GM19099 (cell line): ENCODE results near the gene CRACDL.
A peak's percentile ranks its signal among the peaks of the same experiment; 100 is the strongest.

Source experiments
- POLR2A ChIP-seq: IDR thresholded peaks from 3 replicates; pipeline ENCODE4 v1.6.1; 2011; ENCODE audit warnings: low read depth; ENCODE audit not compliant: insufficient read length; ENCODE audit errors: extremely low read depth

CRACDL gene

GRCh38 chr2:98786179-98786578, 149.8 kb downstream of the CRACDL start:
- no peak for TF ChIP-seq POLR2A

GRCh38 chr2:98782570-98782969, 153.5 kb downstream of the CRACDL start:
- no peak for TF ChIP-seq POLR2A

DNA sequence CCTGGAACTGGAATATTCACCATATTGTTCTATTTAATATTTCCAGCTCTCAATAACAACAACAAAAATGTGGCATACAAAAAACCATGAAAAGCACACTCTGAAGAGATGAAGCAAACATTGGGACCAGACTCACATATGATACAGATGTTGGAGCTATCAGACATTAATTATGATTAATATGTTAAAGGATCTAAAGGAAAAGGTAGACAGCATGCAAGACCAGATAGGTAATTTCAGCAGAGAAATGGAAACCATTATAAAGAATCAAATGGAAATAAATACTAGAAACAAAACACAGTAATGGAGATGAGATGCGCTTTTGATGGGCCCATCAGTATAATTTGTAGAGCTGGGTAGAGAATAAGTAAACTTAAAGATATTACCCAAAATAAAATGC, 154.2 kb downstream of the CRACDL start:
- no peak for TF ChIP-seq POLR2A

DNA sequence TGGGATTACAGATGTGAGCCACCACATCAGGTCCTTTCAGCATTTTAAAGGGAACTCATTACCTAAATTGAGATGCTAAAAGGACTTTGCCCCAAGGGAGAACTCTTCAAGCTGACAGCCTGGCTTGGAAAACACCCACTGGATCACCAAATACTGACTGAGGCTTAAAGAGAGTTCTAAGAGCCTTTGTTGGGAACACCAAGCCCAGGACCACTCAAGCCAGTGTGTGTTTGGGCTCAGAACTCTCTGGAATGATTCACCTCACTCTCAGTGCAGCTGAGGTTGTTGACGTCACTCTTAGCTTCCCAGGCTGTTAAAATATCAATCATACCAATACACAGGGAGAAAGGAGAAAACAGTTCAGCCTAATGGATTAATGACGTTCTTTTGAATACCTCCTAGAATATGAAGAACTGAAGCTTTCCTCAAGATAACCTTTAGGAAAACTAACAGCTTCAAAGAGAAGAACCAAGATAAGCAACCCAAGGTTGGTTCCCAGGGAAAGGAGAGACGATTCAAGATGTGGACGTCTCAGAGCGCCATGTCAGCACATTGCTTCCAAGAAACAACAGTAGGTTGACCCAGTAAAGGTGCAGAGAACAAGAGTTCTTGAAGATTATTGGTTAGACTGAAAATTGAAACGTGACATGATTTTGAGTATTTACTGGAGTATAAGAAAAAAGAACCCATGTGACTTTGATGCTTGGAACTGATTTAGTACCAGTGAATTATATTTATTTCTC, 157.1 kb downstream of the CRACDL start:
- TF ChIP-seq POLR2A = no peak

- no peak for TF ChIP-seq POLR2A
Measured at GRCh38 chr2:98778151-98778550, 157.9 kb downstream of the CRACDL start.

DNA sequence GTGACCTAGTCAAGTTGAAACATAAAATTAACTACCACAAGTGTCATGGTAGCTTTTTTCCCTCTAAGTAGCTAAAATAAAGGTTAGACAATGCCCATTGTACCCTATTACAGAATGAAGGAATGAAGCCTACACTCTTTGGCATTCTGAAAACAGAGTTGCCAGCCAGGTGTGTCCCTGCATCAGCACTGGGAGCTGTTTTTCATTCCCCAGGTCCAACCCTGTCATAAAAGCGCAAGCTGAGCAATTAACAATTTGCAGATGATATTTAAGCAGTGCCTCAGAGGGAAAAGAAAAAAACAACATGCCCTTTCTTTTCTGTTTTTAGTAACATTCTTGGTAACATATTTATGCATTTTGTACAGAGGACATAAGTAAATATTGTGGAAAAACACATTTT, 158.3 kb downstream of the CRACDL start:
- no peak for TF ChIP-seq POLR2A

DNA sequence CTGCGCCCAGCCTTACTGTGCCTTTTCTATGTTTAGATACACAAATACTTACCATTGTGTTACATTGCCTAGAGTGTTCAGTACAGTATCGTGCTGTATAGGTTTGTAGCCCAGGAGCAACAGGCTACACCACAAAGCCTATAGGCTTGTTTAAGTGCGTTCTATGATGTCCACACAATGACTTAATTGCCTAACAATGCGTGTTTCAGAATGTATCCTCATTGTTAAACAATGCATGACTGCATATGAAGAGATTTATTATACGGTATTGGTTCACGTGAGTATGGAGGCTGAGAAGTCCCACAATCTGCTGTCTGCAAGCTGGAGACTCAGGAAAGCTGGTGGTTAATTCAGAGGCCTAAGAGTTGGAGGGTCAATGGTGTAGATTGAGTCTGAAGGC, 158.9 kb downstream of the CRACDL start:
- no peak for TF ChIP-seq POLR2A

DNA sequence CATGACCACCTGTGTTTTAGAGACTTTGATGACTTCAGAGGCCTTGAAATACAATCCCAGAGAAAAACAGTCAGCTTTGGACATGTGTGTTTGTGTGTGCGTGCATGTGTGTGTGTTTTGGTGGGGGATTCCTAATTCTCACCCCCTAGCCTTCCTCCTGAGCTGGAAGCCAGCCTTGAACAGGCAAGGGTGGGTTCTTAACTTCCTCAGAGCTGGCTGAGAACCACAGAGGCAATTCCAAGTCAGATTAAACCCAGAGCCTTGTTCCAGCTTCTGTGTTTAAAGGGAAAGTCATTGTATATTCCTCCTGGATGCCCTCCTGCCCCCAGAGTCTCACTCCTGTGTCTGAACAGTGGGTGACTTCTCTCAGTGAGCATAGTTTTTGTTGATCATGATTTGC, 159.9 kb downstream of the CRACDL start:
- no peak for TF ChIP-seq POLR2A

DNA sequence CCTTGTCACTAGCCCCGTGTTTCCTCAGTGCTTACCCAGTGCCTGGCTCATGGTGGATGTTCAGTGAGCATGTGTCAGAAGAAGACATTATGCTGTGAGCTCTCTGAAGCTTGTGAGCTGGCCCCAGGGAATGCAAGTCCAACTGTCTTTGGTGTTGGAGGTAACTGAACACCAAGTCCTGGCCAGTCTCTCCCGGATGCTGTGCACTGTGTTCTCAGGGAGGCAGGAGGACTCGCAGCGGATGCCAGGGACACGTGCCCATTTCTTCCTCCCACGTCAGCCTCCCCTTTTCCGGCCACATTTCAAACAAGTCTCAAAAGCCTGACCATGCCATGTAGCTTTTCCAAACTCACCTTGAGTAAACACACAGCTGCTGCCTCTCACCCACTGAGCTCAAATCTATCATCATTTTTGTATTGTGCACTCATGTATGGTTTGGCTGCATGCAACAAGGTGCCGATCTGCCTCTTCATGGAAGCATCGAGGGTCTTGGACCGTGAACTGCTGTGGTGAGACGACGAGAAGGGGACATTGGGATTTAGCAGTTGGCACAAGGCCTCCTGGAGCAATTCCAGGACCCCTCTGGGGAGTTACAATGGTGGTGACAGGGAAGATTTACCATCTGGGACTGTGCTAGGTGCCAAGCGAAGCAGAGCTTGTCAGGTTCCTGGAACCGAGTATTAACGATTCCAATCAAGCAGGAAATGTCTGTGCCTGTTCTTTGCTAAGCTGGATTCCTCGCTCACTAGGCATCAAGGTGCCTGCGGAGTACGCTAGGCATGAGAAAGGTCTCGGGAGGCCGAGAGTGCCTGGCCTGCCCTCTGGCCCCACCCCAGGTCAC, 160.7 kb downstream of the CRACDL start:
- TF ChIP-seq POLR2A = no peak

- TF ChIP-seq POLR2A = no peak
Measured at GRCh38 chr2:98773907-98774306, 162.1 kb downstream of the CRACDL start.

- TF ChIP-seq POLR2A = no peak
Measured at GRCh38 chr2:98773169-98773568, 162.9 kb downstream of the CRACDL start.

DNA sequence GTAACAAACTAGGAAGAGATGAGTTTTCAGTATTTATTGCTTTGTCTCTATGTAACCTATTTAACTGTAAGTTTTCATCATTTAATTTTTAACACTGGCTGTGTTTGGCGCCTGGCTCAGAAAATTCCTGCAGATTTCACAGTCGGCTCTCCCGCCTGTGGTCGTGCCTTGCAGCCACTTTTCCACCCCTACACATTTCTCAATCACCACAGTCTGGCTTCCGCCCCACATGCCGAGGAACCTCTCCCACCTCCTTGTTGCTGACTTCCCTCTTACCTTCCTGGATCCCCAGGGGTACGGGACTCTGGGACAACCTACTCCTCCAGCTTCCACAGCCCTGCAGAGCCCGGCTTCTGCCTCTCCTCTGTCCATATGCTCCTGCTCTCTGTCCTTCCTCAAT, 163.5 kb downstream of the CRACDL start:
- no peak for TF ChIP-seq POLR2A

- peak; percentile 48 for TF ChIP-seq POLR2A
Measured at GRCh38 chr2:98771721-98772524, 164.1 kb downstream of the CRACDL start.

DNA sequence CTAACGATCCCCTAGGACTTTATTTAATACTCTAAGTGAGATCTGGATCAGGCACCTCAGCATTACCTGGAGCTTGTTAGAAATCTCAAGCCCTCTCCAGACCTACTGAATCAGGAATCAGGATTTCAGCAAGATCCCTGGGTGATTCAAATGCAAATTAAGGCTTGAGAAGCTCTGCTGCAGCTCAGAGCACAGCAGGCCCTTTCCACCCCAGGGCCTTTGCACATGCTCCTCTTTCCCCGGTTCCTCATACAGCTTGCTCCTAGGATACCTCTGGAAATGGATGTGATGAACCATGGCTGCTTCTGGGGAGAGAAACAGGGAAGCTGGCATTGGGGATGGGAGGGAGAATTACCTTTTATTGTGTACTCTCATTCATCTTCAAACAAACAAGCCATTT, 164.8 kb downstream of the CRACDL start:
- TF ChIP-seq POLR2A = no peak

GRCh38 chr2:98769784-98770183, 166.2 kb downstream of the CRACDL start:
- TF ChIP-seq POLR2A = no peak

DNA sequence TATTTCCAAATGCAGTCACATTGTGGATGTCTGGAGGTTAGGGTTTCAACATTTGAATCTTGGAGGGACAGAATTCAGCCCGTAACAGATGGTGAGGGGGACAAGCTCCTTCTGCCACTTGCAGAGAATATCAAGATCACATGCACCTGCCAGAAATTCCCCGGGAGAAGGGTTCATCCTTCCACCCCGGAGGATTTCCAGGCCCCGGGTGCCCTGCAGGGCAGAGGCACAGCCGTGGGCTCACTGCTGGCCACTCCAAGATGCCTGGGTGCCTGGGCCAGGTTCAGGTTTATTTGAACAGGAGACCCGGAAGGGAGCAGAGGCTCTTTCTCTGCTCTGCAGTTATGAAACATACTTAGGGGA, 166.9 kb downstream of the CRACDL start:
- TF ChIP-seq POLR2A = no peak

DNA sequence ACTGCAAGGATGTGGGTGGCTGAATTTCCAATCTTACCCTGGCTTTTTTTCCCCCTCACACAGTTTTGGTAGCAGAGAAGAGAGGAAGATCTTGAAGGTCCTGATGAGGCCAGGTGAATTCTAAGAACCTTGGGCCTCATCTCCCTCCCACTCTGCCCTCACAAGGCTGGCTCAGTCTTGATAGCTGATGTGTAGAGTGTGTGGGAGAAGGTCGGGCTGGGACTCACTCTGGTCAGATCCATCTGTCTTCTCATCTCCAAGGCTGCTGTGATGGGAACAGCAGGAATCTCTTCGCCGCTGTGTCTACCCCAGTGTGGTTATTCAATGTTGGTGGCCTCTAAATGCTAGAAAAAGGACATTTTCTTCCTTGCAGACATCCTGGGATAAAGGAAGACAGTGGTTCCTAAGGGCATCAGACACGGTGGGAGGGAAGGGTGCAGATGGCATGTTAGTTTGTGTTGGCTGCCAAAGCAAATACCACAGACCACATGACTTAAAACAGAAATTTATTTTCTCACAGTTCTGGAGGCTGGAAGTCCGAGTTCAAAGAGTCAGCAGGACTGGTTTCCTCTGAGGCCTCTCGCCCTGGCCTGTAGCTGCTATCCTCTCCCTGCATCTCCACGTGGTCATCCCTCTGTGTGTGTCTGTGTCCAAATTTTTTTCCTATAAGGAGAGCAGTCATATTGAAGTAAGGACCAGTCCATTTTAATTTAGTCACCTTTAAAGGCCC, 167.5 kb downstream of the CRACDL start:
- no peak for TF ChIP-seq POLR2A
